ENCODE measurements around the gene NUP153.
"Not testable (repeated sequence)": the region's sequence is repeated elsewhere in the genome, so short reads cannot be mapped to it uniquely, and the experiment has no call there.

Gene NUP153

DNA sequence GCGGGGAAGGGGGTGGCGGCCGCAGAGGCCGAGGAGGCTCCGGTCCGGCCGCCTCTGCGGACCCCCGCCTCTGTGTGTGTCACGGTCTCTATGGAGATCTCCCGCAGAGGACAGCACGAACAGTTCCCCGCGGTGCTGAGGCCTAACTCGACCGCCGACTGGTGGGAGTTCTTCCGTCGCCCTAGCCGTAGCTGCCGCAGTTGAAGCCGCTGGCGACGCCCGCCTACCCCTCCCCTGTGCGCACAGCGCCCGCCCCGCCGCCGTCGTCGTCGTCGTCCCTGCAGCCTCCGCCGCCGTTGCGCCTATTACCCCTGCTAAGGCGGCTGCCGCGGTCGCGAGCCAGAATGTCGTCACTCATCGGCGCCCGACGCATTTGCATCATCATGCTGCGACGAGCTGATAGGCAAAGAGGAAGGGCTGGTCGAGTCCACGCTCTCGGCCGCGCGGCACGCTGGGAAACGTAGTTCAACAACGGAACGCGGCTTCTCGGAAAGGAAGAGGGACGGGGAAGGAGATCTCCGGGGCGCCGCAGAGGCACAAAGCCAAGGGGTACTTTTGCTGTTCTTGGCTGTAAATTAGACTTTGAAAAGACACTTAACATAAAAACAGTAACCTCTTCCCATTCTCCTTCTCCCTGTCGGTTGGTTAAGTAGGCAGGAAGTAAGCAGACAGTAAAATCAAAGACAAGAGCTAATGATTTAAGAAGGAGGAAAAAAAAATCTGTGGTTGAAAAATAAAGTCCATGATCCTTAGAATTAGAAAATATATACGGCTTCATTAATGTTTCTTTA, at the start of gene NUP153:
Gene NUP153 (minus strand): TSS at position 346 of the 791 bp plus-strand sequence. CDS start 538 bp downstream, outside the sequence.
- TF ChIP-seq, protein P1, sequence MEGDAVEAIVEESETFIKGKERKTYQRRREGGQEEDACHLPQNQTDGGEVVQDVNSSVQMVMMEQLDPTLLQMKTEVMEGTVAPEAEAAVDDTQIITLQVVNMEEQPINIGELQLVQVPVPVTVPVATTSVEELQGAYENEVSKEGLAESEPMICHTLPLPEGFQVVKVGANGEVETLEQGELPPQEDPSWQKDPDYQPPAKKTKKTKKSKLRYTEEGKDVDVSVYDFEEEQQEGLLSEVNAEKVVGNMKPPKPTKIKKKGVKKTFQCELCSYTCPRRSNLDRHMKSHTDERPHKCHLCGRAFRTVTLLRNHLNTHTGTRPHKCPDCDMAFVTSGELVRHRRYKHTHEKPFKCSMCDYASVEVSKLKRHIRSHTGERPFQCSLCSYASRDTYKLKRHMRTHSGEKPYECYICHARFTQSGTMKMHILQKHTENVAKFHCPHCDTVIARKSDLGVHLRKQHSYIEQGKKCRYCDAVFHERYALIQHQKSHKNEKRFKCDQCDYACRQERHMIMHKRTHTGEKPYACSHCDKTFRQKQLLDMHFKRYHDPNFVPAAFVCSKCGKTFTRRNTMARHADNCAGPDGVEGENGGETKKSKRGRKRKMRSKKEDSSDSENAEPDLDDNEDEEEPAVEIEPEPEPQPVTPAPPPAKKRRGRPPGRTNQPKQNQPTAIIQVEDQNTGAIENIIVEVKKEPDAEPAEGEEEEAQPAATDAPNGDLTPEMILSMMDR (IDR thresholded peaks at IDR 0.05; ENCODE audit: low read depth, low read length, missing control alignments): no peak
- DNase-seq (ENCODE audit: low read depth): peak; percentile 97
- peak within 1 kb of the TSS; percentile 89 for H3K4me3 ChIP-seq (ENCODE audit: low read depth, low read length)

DNA sequence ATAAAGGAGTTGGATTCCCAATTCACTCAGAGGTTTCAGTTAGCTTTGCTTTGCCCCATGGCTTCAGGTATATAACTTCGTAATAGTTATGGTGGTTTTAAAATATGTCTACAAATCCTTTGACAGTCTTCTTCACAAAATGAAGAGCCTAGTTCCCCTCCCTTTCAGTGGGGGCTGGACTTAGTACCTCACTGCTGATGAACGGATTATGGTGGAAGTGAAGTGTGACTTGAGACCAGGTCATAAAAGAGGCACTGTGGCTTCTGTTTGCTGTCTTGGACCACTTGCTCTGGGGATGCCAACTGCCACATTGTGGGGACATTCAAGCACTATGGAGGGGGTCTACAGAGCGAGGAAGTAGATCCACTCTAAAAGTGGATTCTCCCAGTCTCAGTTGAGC, 47.5 kb upstream of the NUP153 start:
- no peak overlapping the region for H3K4me3 ChIP-seq (ENCODE audit: low read depth, low read length)
- TF ChIP-seq, protein P1 (IDR thresholded peaks at IDR 0.05; ENCODE audit: low read depth, low read length, missing control alignments): no peak
- DNase-seq (ENCODE audit: low read depth): no peak

DNA sequence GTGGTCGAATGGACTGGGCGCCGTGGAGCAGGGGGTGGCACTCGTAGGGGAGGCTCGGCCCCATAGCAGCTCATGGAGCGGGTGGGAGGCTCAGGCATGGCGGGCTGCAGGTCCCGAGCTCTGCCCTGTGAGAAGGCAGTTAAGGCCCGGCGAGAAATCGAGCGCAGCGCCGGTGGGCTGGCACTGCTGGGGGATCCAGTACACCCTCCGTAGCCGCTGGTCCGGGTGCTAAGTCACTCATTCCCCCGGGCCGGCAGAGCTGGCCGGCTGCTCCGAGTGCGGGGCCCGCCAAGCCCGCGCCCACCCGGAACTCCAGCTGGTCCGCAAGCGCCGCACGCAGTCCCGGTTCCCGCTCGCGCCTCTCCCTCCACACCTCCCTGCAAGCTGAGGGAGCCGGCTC, 38.6 kb upstream of the NUP153 start:
- H3K4me3 ChIP-seq (ENCODE audit: low read depth, low read length); DNase-seq (ENCODE audit: low read depth): not testable (repeated sequence)

DNA sequence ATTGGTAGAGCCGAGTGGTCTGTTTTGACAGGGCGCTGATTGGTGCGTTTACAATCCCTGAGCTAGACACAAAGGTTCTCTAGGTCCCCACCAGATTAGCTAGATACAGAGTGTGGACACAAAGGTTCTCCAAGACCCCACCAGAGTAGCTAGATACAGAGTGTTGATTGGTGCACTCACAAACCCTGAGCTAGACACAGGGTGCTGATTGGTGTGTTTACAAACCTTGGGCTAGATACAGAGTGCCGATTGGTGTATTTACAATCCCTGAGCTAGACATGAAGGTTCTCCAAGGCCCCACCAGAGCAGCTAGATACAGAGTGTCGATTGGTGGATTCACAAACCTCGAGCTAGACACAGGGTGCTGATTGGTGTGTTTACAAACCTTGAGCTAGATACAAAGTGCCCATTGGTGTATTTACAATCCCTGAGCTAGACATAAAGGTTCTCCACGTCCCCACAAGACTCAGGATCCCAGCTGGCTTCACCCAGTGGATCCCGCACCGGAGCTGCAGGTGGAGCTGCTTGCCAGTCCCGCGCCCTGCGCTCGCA, 38.1 kb upstream of the NUP153 start:
- H3K4me3 ChIP-seq (ENCODE audit: low read depth, low read length); DNase-seq (ENCODE audit: low read depth): not testable (repeated sequence)

DNA sequence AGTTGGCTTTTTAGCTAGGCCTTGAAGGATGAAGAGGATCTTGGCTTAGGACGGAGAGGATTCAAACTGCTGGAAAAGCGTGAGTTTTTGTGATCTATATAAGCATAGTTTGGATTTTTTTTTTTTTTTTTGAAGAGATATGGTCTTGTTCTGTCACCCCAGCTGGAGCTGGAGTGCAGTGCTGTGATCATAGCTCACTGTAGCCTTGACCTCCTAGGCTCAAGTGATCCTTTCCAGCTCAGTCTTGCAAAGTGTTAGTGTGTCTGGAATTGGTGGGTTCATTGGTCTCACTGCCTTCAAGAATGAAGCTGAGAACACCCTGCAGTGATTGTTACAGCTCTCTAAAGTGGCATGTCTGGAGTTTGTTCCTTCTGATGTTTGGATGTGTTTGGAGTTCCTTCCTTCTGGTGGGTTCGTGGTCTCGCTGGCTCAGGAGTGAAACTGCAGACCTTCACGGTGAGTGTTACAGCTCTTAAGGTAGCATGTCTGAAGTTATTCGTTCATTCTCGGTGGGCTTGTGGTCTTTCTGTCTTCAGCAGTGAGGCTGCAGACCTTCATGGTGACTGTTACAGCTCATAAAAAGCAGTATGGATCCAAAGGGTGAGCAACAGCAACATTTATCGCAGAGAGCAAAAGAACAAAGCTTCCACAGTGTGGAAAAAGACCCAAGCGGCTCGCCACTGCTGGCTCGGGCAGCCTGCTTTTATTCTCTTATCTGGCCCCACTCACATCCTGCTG, 37.5 kb upstream of the NUP153 start:
- TF ChIP-seq, protein P1 (IDR thresholded peaks at IDR 0.05; ENCODE audit: low read depth, low read length, missing control alignments): no peak
- DNase-seq (ENCODE audit: low read depth): no peak
- H3K4me3 ChIP-seq (ENCODE audit: low read depth, low read length): no peak overlapping the region

DNA sequence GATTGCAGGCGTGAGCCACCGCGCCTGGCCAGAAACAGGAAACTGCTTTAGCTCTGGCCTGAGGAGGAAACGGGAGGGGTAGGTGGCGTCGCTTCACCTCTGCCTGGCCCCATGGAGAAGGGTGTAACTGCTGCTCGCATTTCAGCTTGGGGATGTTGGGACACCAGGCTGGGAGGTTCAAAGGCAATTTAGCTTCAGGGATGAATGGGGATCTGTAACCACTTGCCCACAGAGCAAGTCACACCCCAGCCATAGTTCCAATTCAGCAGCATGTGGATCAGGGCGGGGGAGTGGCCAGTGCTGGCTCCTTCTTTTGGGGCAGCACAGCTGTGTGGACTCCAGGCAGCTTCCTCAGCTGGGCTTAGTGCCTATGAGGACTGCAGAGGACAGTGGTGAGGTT, 34.8 kb upstream of the NUP153 start:
- H3K4me3 ChIP-seq (ENCODE audit: low read depth, low read length): no peak overlapping the region
- TF ChIP-seq, protein P1 (IDR thresholded peaks at IDR 0.05; ENCODE audit: low read depth, low read length, missing control alignments): no peak
- no peak for DNase-seq (ENCODE audit: low read depth)

DNA sequence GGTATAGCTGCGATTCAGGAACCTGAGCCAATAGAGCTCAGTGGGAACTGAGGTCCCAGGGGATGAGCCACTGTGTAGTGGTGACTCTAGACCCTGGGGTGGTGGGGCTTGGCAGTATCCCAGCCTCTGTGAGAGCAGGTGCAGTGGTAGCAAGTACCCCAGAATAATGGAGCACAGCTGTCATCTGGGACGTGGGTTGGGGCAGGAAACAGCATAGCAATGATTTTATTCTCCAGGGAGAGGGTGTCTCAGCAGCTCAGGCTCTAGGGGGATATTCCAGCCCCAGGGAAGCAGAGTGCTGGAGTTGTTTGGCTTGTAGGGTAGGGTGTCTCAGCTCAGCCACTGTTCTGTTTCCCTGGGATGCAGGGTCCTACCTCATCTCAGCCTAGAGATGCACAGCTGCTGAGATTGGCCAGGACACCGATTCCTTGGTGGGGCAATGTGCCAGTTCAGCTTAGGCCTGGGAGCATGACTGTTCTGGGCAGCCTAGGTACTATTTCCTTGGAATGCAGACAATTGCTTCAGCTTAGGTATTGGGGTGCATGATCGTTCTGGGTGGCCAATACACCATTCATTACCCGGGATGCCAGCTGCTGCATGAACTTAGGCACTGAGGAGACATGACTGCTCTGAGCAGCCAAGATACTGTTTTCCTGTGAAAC, 34.0 kb upstream of the NUP153 start:
- H3K4me3 ChIP-seq (ENCODE audit: low read depth, low read length): no peak overlapping the region
- TF ChIP-seq, protein P1 (IDR thresholded peaks at IDR 0.05; ENCODE audit: low read depth, low read length, missing control alignments): no peak
- DNase-seq (ENCODE audit: low read depth): no peak
